Left renal pelvis (tissue), 4 donors: ENCODE measurements around the gene DYNLRB2. TPM values are rescaled to one million over a fixed set of nuclear protein-coding genes. Genes with fewer than 3 reads are reported as not detected.

Source experiments
- DNase-seq, 4 donors: peaks; one replicate each; pipeline ENCODE4 v3.0.0-alpha.2; 2013; ENCODE audit warnings: low read depth in 4 of 4, low spot score in 3 of 4
- polyA plus RNA-seq, 4 donors: library from polyadenylated mRNA; unstranded; fragments of 120-200 nt; gene quantifications; one replicate each; pipeline ENCODE4 v1.2.1, GENCODE V29; 2013; ENCODE audit not compliant: insufficient read length in 4 of 4

Gene DYNLRB2
- polyA plus RNA-seq = 10 to 100 TPM in 1 of 4 donors, 1 to 10 TPM in 3; 1.7 to 10.1 (median 7.5) TPM

DNA sequence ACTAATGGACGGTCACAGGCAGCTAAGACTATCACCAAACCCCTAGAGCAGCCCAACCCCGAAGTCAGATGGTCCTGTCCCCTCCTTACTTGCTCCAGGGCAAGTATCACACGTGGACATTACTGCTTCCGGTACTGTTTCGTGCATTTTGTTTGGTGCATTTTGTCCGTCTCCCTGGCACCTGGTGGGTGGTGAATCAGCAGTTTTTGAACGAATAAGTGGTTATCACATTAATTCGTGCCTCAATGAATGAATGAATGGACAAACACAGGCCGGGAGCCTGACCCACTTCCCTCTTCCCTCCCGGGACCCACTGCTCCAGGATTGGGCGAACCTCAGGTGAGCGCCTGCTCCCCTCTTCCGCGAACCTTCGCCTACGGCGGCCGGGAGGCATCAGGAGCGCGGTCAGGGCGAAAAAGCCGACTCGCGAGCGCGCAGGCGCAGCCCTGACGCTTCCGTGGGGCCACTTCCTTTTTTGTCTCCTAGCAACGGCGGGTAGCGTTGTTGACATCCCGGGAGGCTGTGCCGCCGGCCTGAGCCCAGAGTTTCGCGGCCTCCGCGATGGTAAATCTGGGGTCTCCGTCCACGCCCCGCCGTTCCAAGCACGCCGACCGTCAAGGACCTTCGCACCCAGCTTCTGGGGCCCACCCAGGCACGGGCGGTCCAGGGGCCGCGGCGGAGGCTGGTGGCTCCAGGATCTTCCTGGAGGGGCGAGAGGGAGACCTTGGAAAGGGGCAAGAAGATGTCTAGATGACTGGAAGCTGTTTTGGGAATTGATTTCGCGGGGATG is at the start of gene DYNLRB2:
Gene DYNLRB2, plus strand, starts transcription at position 478 of the 790 bp plus-strand sequence. Its CDS starts 84 bp downstream, at position 562.
- DNase-seq = peak; percentile 86 to 91 (median 90)

- no peak for DNase-seq
Measured at GRCh38 chr16:80500116-80500859, 40.5 kb upstream of the DYNLRB2 start.

GRCh38 chr16:80500961-80501525 is 39.8 kb upstream of the DYNLRB2 start:
- DNase-seq = no peak

DNA sequence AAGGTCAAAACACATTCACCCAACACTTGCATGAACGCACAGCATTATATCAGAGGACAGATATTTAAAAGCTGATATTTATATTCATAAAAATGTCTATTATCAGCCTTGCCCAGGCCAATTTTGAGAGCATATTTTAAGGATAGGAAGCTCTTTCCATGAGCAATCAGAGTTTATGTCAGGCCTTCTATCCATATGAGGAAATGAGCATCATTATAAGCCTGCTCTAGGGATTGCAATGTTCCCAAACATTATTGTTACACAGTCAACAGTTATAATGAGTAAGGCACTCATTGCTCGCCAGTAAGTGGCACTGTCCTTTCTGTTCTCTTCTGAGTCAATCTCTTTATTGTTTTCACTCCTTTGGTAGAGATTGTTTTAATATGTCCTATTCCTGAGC is 37.7 kb upstream of the DYNLRB2 start:
- DNase-seq = no peak

DNA sequence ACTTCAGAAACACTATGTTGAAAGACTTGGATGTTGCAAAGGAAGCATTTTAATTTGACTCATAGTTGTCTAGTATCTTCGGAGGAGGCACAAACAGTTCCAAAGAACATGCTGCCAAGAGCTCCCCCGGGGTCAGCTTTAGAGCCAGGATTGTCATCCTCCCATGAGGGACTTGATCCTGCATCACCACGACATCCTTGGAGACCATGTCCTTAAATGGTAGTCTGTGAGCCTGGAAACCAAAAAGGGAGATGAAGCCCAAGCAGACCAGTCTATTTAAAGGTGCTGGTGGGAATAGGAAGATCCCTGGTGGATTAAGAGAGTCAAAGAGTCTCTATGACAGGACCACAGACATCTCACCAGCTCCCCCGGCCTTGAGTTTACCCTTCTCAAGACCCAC is 33.3 kb upstream of the DYNLRB2 start:
- DNase-seq = no peak

DNA sequence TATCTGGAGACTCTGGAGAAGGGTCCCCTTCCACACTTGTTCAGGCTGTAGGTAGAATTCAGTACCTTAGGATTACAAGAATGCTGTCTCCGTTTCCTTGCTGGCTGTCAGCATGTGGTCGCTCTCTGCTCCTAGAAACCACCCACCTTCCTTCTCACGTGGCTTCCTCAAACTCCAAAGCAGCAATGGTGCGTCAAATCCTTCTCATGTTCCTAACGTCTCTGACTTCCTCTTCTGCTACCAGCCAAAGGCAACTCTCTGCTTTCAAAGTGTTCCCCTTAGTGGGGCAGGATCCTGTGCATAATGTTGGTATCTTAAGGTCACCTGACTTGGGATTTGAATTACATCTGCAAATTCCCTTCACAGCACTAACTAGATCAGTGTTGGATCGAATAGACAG is 30.9 kb upstream of the DYNLRB2 start:
- DNase-seq = no peak

- DNase-seq = no peak
Measured at GRCh38 chr16:80511824-80512592, 28.8 kb upstream of the DYNLRB2 start.

DNA sequence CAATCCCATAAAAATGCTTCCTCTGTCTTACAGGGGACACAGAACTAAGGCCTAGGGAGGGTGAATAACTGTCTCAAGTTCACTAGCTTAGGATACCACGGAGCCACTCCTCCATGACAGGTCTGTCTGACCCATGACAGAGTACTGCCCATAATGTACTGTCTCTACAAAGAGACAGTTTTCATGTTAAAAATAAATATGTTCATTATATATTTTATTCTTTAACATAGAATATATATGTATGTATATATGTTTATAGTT is 28.3 kb upstream of the DYNLRB2 start:
- no peak for DNase-seq

DNA sequence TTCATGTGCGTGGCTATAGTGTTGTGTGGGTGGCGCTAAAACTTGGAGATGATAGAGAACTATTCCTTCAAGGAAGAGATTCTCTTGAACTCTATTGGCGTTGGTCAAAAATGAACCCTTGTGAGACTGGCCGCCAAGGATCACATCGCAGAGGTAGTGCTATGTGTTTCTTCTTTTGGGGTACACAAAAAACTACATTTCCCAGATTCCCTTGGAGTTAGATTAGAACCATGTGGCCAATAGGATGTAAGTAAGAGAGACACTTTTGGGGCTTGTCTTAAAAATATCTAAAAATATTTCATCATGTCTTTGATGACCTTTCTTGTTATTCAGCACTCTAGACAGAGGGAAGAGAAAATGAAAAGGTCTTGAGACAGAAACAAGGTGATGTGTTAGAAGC is 25.4 kb upstream of the DYNLRB2 start:
- DNase-seq = no peak

DNA sequence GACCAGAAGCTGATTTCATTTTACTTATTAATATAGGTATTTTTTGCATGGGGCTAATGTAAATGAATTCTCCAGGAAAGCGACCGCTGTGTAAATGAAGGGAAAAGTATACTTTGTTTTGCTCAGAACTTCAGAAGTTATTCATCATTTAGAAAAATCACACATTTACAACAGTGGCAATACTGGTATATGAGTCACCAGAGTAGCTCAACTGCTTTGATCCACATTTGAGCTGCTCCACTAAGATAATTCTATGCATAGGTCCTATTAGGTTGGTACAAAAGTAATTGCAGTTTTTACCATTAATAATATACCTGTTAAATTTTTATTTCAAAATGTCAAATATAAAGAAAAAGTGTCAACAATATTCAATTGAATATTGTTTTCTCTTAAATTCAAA is 22.9 kb upstream of the DYNLRB2 start:
- DNase-seq = no peak

GRCh38 chr16:80518436-80518835 is 22.4 kb upstream of the DYNLRB2 start:
- no peak for DNase-seq

- DNase-seq = no peak
Measured at GRCh38 chr16:80519189-80519588, 21.6 kb upstream of the DYNLRB2 start.

GRCh38 chr16:80525420-80525819 is 15.4 kb upstream of the DYNLRB2 start:
- no peak for DNase-seq

DNA sequence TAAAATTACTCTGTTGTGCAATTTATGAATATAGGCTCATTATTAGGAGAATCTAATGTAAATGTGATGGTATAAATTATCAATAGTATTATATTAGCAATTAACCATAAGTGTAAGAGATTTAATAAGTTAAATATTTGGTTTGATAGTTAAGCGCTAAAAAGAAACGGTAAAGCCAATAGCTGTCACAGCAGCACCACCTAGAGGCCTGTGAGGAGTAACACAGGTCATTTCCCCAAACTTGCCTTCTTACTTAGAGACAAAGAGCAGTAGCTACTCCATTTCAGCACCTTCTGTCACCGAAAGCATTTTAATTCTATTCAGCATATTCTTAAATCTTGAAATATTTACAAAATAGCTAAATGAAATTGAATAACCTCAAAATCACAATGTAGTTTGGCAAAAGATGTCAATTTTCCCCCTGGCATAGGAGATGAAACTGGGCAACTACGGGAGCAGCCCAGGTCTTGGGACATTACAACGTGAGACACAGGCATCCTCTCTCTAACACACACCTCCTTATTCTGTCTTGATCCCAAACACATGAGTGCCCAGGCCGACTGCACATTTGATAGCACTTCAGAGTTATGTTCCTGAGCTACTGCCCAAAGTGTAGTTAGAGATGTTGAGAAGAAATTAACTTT is 14.3 kb upstream of the DYNLRB2 start:
- DNase-seq = peak; percentile 48 to 53 (median 50)

GRCh38 chr16:80527297-80527696 is 13.5 kb upstream of the DYNLRB2 start:
- DNase-seq = no peak

- DNase-seq = no peak
Measured at GRCh38 chr16:80530479-80530878, 10.3 kb upstream of the DYNLRB2 start.

GRCh38 chr16:80536238-80536637 is 4.6 kb upstream of the DYNLRB2 start:
- DNase-seq = no peak

- no peak for DNase-seq
Measured at GRCh38 chr16:80541306-80541694, 507 bp downstream of the DYNLRB2 start.

DNA sequence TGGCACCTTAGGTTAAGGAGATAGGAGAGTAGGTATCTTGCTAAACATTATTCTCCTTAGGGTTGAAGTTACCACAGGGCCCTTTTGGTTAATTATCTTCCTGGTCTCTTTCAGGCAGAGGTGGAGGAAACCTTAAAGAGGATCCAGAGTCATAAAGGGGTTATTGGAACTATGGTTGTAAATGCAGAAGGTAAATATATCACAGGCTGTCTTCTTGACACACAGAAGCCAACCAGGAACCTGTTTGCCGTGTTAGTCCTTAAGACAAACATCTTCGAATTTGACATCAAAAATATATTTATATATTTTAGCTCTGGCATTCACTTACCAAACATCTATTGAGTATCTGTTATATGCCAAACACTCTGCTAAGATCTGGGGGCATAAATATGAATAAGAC is 2.4 kb downstream of the DYNLRB2 start:
- no peak for DNase-seq

DNA sequence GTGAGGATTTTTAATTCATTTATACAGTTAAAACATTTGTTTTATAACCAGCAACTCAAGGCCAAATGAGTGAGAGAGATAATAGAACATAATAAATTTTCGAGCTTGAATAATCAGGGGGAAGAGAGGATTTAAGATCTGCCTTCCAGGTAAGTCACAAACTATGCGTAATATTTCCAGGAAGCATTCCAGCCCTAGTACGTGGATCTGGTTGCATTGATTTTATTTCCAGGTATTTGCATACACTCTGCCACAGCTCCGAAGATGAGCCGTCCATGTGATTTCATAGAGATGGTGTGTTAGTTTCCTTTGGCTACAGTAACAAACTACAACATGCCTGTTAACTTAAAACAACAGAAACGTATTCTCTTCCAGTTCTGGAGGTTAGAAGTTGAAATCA is 3.5 kb downstream of the DYNLRB2 start:
- DNase-seq = no peak

DNA sequence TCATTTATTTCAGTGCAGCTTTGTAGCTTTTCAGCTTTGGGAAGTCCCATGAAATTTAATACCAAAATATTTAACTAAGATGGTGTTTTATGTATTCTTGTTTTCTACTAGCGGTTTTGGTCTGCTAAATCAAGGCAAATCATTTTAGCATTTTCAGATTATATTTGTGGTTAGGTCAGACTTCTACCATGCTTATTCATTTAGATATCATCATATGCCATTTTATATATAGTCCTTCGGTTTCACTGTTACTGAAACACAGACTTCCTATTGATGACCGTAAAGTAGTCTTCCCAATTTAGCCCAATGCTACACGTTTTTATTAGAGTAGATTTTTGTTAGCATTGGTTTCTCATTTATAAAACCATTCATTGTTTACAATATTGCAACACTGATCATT is 5.5 kb downstream of the DYNLRB2 start:
- no peak for DNase-seq
